Measurements from ENCODE around the gene CRTAC1. TPM values are rescaled to one million over a fixed set of nuclear protein-coding genes. Genes with fewer than 3 reads are reported as not detected.

Gene CRTAC1
- total RNA-seq, 4 donors from 2014 or later, result 17.5 to 35.1 (median 22.9) TPM

DNA sequence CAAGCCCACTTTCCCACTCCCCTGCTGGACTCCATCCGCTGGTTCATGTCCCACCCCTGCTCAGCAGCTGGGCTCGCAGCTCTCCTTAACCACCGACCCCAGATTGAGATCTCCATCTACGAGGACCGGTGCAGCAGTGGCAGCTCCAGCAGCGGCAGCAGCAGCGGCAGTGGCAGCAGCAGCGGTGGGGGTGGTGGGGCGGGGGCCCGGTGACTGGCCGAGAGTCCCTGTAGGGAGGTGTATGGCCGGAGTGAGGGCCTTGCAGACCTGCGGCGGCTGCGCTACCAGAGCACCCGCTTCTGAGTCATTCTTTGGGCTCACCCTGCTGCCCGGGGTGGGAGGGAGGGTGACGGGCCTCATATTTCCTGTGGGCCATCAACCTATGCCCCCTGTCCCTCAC lies 164.9 kb downstream of the CRTAC1 start:
- no peak for DNase-seq (ENCODE audit: low spot score in 2 of 2)
- no peak for TF ChIP-seq POLR2A (IDR thresholded peaks at IDR 0.05)
- TF ChIP-seq, protein P1, sequence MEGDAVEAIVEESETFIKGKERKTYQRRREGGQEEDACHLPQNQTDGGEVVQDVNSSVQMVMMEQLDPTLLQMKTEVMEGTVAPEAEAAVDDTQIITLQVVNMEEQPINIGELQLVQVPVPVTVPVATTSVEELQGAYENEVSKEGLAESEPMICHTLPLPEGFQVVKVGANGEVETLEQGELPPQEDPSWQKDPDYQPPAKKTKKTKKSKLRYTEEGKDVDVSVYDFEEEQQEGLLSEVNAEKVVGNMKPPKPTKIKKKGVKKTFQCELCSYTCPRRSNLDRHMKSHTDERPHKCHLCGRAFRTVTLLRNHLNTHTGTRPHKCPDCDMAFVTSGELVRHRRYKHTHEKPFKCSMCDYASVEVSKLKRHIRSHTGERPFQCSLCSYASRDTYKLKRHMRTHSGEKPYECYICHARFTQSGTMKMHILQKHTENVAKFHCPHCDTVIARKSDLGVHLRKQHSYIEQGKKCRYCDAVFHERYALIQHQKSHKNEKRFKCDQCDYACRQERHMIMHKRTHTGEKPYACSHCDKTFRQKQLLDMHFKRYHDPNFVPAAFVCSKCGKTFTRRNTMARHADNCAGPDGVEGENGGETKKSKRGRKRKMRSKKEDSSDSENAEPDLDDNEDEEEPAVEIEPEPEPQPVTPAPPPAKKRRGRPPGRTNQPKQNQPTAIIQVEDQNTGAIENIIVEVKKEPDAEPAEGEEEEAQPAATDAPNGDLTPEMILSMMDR (IDR thresholded peaks at IDR 0.05), result no peak
- Histone ChIP-seq H3K4me1 (peaks cover 3 to 18% (median 6%) of the 10 kb centered on the region in 4 donors), H3K36me3 (no peaks in the 10 kb centered on the region), H3K27ac (no peak overlapping the region), H3K9me3 (no peaks in the 10 kb centered on the region), H3K27me3 (no peaks in the 10 kb centered on the region), H3K4me3 (no peak overlapping the region)
- 51 to 71% methylated on average over 9 to 17 of the region's 18 CpGs for WGBS, 2 donors

DNA sequence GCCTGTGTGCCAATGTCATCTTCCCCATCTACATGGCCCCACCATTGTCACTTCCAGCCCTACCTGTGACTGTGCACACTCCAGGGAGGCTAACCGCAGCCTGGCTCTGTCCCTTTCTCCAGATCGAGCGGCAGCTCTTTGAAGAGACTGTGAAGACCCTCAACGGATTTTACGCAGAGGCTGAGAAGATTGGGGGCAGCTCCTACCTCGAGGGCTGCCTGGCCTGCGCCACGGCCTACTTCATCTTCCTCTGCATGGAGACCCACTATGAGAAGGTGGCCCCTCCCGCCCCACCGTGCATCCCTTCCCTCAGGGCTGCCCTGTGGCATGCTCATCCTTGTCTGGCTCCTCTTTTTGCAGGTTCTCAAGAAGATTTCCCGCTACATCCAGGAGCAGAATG lies 166.6 kb downstream of the CRTAC1 start:
- H3K4me1 ChIP-seq, result peaks cover 0 to 7% (median under 1%) of the 10 kb centered on the region in 4 donors
- no peaks in the 10 kb centered on the region for H3K9me3 ChIP-seq
- H3K27ac ChIP-seq, result no peak overlapping the region
- no peak for DNase-seq (ENCODE audit: low spot score in 2 of 2)
- TF ChIP-seq EP300 (IDR thresholded peaks at IDR 0.05) (no peak), POLR2A (IDR thresholded peaks at IDR 0.05) (no peak)
- TF ChIP-seq, protein P1 (IDR thresholded peaks at IDR 0.05), result no peak
- no peaks in the 10 kb centered on the region for H3K36me3 ChIP-seq
- no peaks in the 10 kb centered on the region for H3K27me3 ChIP-seq
- H3K4me3 ChIP-seq, result no peak overlapping the region
- 88% methylated on average over 11 of the region's 11 CpGs for WGBS, 2 donors

DNA sequence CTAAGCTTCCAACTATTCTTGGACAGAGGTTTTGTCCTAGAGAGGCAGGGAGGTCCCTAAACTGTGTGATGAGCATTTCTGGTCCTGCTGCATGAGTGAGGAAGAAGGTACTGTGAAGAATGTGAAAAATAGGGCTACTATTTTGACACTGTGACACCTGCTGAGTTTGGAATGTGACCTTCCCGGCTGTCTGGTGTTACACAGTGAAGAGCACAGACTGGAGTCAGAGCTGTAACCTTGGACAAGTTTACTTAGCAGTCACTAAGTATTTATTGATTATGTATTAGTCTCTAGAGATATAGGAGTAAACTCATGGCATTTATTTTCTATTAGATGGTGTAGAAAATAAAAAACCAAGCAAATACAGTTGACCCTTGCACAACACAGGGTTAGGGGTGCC lies 168.5 kb downstream of the CRTAC1 start:
- 4 to 17% methylated on average over 1 of the region's 1 CpG for whole genome bisulfite sequencing, 2 donors
- DNase-seq (ENCODE audit: low spot score in 2 of 2), result no peak
- H3K27ac ChIP-seq, result no peak overlapping the region
- no peaks in the 10 kb centered on the region for H3K27me3 ChIP-seq
- no peak overlapping the region for H3K4me3 ChIP-seq
- H3K4me1 ChIP-seq, result peaks cover 0 to 5% (median 0%) of the 10 kb centered on the region in 4 donors
- TF ChIP-seq, protein P1 (IDR thresholded peaks at IDR 0.05), result no peak
- TF ChIP-seq POLR2A (IDR thresholded peaks at IDR 0.05) (no peak), EP300 (IDR thresholded peaks at IDR 0.05) (no peak)
- H3K36me3 ChIP-seq, result no peaks in the 10 kb centered on the region
- no peaks in the 10 kb centered on the region for H3K9me3 ChIP-seq

DNA sequence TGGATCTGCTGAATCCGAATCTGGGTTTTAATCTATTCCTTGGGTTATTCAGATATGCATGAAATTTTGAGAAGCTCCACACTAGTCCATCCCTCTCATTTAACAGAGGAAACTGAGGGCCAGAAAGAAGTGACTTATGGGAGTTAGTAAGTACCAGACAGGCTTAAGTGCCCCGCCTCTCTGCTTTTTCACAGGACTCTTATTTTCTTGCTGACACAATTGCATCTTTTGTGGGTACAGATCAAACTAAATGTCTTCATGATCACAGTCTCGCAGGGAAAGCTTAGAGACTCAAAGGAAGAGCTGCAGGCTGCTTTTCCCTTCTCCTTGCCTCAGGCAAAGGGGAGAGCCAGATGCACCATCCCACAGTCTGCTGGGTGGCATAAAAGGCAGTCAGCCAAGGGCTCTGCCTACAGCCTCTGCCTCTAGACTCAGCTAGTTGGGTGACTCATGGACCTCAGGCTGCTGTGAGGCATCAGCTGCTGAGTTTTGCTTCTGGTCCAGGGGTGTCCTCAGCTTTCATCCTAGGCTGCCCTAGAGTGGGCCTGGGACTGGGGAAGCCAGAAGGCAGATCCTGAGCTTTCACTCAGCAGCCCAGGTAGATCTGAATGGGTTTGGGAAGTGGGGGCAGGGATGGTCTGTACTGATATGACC lies 169.2 kb downstream of the CRTAC1 start:
- 41 to 61% methylated on average over 3 of the region's 3 CpGs for WGBS, 2 donors

DNA sequence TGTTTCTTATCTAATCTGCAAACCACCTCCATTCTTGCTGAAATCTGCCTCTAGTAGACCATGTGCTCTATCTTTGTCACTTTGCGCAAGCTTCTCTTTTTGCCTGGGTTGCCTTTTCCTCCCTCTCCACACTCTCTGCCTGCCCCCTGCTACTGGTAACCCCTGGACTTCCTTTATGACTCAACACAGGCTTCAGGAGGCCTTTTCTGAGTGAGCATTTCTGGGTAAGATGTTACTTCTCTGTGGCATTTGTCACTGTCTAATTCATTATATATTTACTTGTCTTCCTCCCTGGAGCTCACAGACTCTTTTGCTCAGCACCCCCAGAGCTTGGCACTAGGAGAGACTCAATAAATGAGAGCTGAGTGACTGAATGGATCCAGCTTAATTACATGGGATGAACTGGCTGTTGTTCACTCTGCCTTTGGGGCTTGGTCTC lies 172.4 kb downstream of the CRTAC1 start:
- Histone ChIP-seq H3K4me1 (peaks cover 0 to 5% (median 0%) of the 10 kb centered on the region in 4 donors), H3K27me3 (no peaks in the 10 kb centered on the region), H3K27ac (no peak overlapping the region), H3K36me3 (no peaks in the 10 kb centered on the region), H3K4me3 (no peak overlapping the region), H3K9me3 (no peaks in the 10 kb centered on the region)
- WGBS, 2 donors, result 73 to 82% methylated on average over 1 of the region's 1 CpG
- DNase-seq (ENCODE audit: low spot score in 2 of 2), result no peak
- TF ChIP-seq POLR2A (IDR thresholded peaks at IDR 0.05), result no peak
- TF ChIP-seq, protein P1 (IDR thresholded peaks at IDR 0.05), result no peak
- TF ChIP-seq EP300 (IDR thresholded peaks at IDR 0.05), result no peak

More for the DNA sequence above, 169.2 kb downstream of the CRTAC1 start:
- Histone ChIP-seq H3K27ac (no peak overlapping the region), H3K4me3 (no peak overlapping the region), H3K27me3 (no peaks in the 10 kb centered on the region), H3K36me3 (no peaks in the 10 kb centered on the region), H3K9me3 (no peaks in the 10 kb centered on the region), H3K4me1 (peaks cover 0 to 5% (median 0%) of the 10 kb centered on the region in 4 donors)
- TF ChIP-seq POLR2A (IDR thresholded peaks at IDR 0.05) (no peak), EP300 (IDR thresholded peaks at IDR 0.05) (no peak)
- TF ChIP-seq, protein P1 (IDR thresholded peaks at IDR 0.05), result no peak
- no peak for DNase-seq (ENCODE audit: low spot score in 2 of 2)
